Loucy (cell line): ENCODE results near the gene CDK9.

ENCODE experiments used
- H2AFZ ChIP-seq: fragments of 200-600 bp; sonication (generic); 2 replicates; pipeline ENCODE4 v1.6.0; 2016; ENCODE audit warnings: antibody characterized with exemption, mild to moderate bottlenecking, low read length, moderate library complexity
- H3F3A ChIP-seq: fragments of 200-600 bp; 2 replicates; pipeline ENCODE4 v1.6.0; 2016; ENCODE audit warnings: antibody characterized with exemption, low read depth, mild to moderate bottlenecking
- H3K27me3 ChIP-seq: fragments of 200-600 bp; sonication (generic); 2 replicates; pipeline ENCODE4 v1.6.1; 2014; ENCODE audit warnings: low read length, mild to moderate bottlenecking; ENCODE audit not compliant: insufficient read depth, poor library complexity, severe bottlenecking
- H3K36me3 ChIP-seq: fragments of 200-600 bp; sonication (generic); 2 replicates; pipeline ENCODE4 v1.6.1; 2016; ENCODE audit warnings: low read length; ENCODE audit not compliant: insufficient read depth
- H3K4me1 ChIP-seq: fragments of 200-600 bp; sonication (generic); 2 replicates; pipeline ENCODE4 v1.5.1; 2014; ENCODE audit warnings: low read length, mild to moderate bottlenecking; ENCODE audit not compliant: insufficient read depth, poor library complexity, severe bottlenecking
- H3K4me2 ChIP-seq: fragments of 200-600 bp; sonication (generic); 2 replicates; pipeline ENCODE4 v1.6.0; 2014; ENCODE audit warnings: antibody characterized with exemption, low read length, low read depth, mild to moderate bottlenecking; ENCODE audit not compliant: poor library complexity, severe bottlenecking
- H3K4me3 ChIP-seq: fragments of 200-600 bp; sonication (generic); 2 replicates; pipeline ENCODE4 v1.5.1; 2014; ENCODE audit warnings: low read length, mild to moderate bottlenecking, mixed read lengths; ENCODE audit not compliant: poor library complexity, severe bottlenecking
- H3K79me2 ChIP-seq: fragments of 200-600 bp; sonication (generic); 2 replicates; pipeline ENCODE4 v1.6.1; 2014; ENCODE audit warnings: low read length; ENCODE audit not compliant: insufficient read depth
- H3K9ac ChIP-seq: fragments of 200-600 bp; sonication (generic); 2 replicates; pipeline ENCODE4 v1.6.0; 2014; ENCODE audit warnings: mild to moderate bottlenecking, low read depth, low read length, moderate library complexity; ENCODE audit not compliant: poor library complexity, severe bottlenecking
- H3K9me2 ChIP-seq: fragments of 200-600 bp; sonication (generic); replicated peaks from 2 replicates; pipeline ENCODE4 v1.6.1; 2016; ENCODE audit warnings: low read depth, low read length, mixed read lengths
- H3K9me3 ChIP-seq: fragments of 200-600 bp; sonication (generic); 2 replicates; pipeline ENCODE4 v1.6.1; 2014; ENCODE audit warnings: mild to moderate bottlenecking, antibody characterized with exemption, low read length, low read depth; ENCODE audit not compliant: insufficient read depth
- H4K20me1 ChIP-seq: fragments of 200-600 bp; sonication (generic); 2 replicates; pipeline ENCODE4 v1.6.0; 2014; ENCODE audit warnings: antibody characterized with exemption, low read length, mild to moderate bottlenecking; ENCODE audit not compliant: insufficient read depth, poor library complexity, severe bottlenecking
- EZH2phosphoT487 ChIP-seq: fragments of 200-600 bp; IDR thresholded peaks from 2 replicates; pipeline ENCODE4 v1.6.1; 2018; ENCODE audit warnings: antibody characterized with exemption, mild to moderate bottlenecking, moderate library complexity, borderline replicate concordance
- TF ChIP-seq, protein P1 (sequence below): fragments of 200-600 bp; sonication (generic); conservative IDR thresholded peaks from 2 replicates; pipeline ENCODE4 v1.5.1; 2014; ENCODE audit warnings: mild to moderate bottlenecking, antibody characterized with exemption, low read length

The CDK9 gene

DNA sequence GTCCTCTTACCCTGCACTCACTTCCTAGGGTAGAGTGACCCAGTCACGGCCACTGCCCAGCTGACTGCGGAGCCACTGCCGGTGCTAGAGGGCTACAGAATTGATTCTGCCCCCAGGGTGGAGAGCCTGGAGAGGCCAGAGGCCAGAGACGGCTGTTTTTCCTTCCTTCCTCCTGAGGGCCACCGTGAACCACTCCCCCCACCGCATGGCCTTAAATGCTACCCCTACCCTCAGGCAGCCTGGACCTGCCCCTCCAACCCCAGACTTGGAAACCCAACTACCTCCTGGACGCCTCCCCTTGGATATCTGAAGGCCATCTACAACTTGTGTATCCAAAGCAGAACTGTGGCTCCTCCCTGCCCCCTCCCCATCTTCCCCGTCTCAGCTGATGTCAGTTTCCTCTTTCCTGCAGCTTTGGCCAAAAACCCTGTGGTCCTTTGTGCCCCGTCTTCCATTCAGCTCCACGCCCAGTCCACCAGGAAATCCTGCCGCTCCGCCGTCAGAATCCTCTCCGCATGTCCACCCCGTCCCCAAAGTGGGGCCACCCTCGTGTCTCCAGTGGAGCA is 23.6 kb upstream of the CDK9 start:
- Histone ChIP-seq H2AFZ (no peak overlapping the region), H3K9ac (no peak overlapping the region)
- TF ChIP-seq, protein P1, sequence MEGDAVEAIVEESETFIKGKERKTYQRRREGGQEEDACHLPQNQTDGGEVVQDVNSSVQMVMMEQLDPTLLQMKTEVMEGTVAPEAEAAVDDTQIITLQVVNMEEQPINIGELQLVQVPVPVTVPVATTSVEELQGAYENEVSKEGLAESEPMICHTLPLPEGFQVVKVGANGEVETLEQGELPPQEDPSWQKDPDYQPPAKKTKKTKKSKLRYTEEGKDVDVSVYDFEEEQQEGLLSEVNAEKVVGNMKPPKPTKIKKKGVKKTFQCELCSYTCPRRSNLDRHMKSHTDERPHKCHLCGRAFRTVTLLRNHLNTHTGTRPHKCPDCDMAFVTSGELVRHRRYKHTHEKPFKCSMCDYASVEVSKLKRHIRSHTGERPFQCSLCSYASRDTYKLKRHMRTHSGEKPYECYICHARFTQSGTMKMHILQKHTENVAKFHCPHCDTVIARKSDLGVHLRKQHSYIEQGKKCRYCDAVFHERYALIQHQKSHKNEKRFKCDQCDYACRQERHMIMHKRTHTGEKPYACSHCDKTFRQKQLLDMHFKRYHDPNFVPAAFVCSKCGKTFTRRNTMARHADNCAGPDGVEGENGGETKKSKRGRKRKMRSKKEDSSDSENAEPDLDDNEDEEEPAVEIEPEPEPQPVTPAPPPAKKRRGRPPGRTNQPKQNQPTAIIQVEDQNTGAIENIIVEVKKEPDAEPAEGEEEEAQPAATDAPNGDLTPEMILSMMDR, result no peak
- TF ChIP-seq EZH2phosphoT487, result no peak

DNA sequence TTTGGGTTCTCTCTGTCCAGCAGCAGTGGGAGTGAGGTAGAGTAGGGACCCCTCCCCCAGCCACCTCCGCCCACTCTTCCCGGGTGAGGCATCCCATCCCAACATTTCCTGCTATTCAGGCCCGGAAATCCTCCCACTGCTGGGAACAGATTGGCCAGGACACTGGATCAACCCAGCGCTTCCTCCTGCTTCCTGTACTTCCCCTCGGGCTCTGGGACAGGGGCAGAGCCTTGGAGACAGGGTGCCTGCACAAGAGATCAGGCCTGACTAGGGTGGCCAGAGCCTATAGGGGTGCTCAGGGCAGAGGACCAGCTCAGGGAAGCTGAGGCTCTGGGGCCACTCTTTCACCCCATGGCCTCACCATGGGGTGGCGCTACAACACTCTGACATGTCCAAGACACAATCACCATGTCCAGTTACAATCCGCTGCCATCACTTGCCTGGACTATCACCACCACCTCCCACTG is 21.9 kb upstream of the CDK9 start:
- H3K9me3 ChIP-seq, result no peaks in the 10 kb centered on the region
- H3K27me3 ChIP-seq, result no peaks in the 10 kb centered on the region
- H2AFZ ChIP-seq, result no peak overlapping the region
- H3K36me3 ChIP-seq, result peaks cover 44% of the 10 kb centered on the region; the same call in 1 of the 2 replicates
- H3K4me3 ChIP-seq, result no peak overlapping the region
- H4K20me1 ChIP-seq, result peaks cover 31% of the 10 kb centered on the region
- peaks cover 71% of the 10 kb centered on the region for H3K79me2 ChIP-seq
- H3F3A ChIP-seq, result no peaks in the 10 kb centered on the region
- TF ChIP-seq, protein P1, result peak; percentile 69
- TF ChIP-seq EZH2phosphoT487, result no peak
- H3K9me2 ChIP-seq, result no peaks in the 10 kb centered on the region
- no peak overlapping the region for H3K9ac ChIP-seq
- peaks cover 21% of the 10 kb centered on the region for H3K4me1 ChIP-seq
- no peak overlapping the region for H3K4me2 ChIP-seq

More for the DNA sequence above, 23.6 kb upstream of the CDK9 start:
- no peaks in the 10 kb centered on the region for H3F3A ChIP-seq
- peaks cover 46% of the 10 kb centered on the region; the same call in 1 of the 2 replicates for H3K36me3 ChIP-seq
- no peak overlapping the region for H3K4me2 ChIP-seq
- H3K27me3 ChIP-seq, result no peaks in the 10 kb centered on the region
- H3K9me2 ChIP-seq, result no peaks in the 10 kb centered on the region
- H3K79me2 ChIP-seq, result peaks cover 54% of the 10 kb centered on the region
- H3K9me3 ChIP-seq, result no peaks in the 10 kb centered on the region
- H3K4me3 ChIP-seq, result no peak overlapping the region
- peaks cover 4% of the 10 kb centered on the region for H3K4me1 ChIP-seq
- peaks cover 21% of the 10 kb centered on the region for H4K20me1 ChIP-seq

DNA sequence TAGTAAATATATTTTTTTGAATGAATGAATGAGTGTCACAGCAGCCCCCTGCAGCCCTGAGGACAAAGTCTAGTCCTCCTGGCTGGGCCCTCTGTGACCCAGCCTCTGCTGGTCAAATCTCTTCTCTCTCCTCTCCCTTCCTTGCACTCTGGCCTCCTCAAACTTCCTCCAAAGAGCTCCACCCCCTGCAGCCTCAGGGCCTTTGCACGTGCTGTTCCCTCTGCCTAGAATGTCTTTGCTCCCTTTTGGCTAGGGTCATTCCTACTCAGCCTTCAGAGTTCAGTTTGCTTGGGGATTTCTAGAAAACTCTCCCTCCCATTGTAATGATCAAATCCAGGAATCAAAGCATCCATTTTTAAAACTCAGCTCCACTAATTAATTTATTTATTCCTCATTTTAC is 20.4 kb upstream of the CDK9 start:
- no peak overlapping the region for H2AFZ ChIP-seq
- H3K9me3 ChIP-seq, result no peaks in the 10 kb centered on the region
- peaks cover 31% of the 10 kb centered on the region for H3K4me1 ChIP-seq
- peaks cover 40% of the 10 kb centered on the region; the same call in 1 of the 2 replicates for H3K36me3 ChIP-seq
- H3K27me3 ChIP-seq, result no peaks in the 10 kb centered on the region
- H3K4me2 ChIP-seq, result no peak overlapping the region
- peaks cover 85% of the 10 kb centered on the region for H3K79me2 ChIP-seq
- no peak for TF ChIP-seq EZH2phosphoT487
- TF ChIP-seq, protein P1, result no peak
- H3K9me2 ChIP-seq, result no peaks in the 10 kb centered on the region
- H3F3A ChIP-seq, result no peaks in the 10 kb centered on the region
- H4K20me1 ChIP-seq, result peaks cover 41% of the 10 kb centered on the region
- H3K9ac ChIP-seq, result no peak overlapping the region
- no peak overlapping the region for H3K4me3 ChIP-seq
